IMR-90 (cell line): Measurements from ENCODE around the gene TRAPPC3L.

Experiments
- CHD1 ChIP-seq: IDR thresholded peaks from 2 replicates; pipeline ENCODE4 v1.6.1; 2012; ENCODE audit warnings: low read depth, low read length, improper control_type of control experiment
- NFE2L2 ChIP-seq: fragments of 150-350 bp; IDR thresholded peaks from 2 replicates; pipeline ENCODE4 v1.6.1; 2016; ENCODE audit warnings: low read depth, mild to moderate bottlenecking, low read length
- POLR2A ChIP-seq: IDR thresholded peaks from 2 replicates; pipeline ENCODE4 v1.6.1; 2012; ENCODE audit warnings: mild to moderate bottlenecking, low read depth, low read length
- RAD21 ChIP-seq: IDR thresholded peaks from 2 replicates; pipeline ENCODE4 v1.6.1; 2012; ENCODE audit warnings: low read length, improper control_type of control experiment
- RFX5 ChIP-seq: IDR thresholded peaks from 2 replicates; pipeline ENCODE4 v1.8.0; 2012; ENCODE audit warnings: low read depth, mild to moderate bottlenecking, low read length, moderate library complexity
- SMC3 ChIP-seq: fragments of 150-350 bp; IDR thresholded peaks from 2 replicates; pipeline ENCODE4 v1.6.1; 2016; ENCODE audit warnings: low read depth, mild to moderate bottlenecking, antibody characterized with exemption, low read length, moderate library complexity
- TF ChIP-seq, protein P1 (sequence below): conservative IDR thresholded peaks from 2 replicates; pipeline ENCODE4 v1.5.1; 2012; ENCODE audit warnings: mild to moderate bottlenecking, low read depth, low read length, improper control_type of control experiment
- TF ChIP-seq, protein P2 (sequence below): fragments of 150-350 bp; IDR thresholded peaks from 2 replicates; pipeline ENCODE4 v1.6.1; 2017; ENCODE audit warnings: mild to moderate bottlenecking, antibody characterized with exemption, low read length, low read depth

DNA sequence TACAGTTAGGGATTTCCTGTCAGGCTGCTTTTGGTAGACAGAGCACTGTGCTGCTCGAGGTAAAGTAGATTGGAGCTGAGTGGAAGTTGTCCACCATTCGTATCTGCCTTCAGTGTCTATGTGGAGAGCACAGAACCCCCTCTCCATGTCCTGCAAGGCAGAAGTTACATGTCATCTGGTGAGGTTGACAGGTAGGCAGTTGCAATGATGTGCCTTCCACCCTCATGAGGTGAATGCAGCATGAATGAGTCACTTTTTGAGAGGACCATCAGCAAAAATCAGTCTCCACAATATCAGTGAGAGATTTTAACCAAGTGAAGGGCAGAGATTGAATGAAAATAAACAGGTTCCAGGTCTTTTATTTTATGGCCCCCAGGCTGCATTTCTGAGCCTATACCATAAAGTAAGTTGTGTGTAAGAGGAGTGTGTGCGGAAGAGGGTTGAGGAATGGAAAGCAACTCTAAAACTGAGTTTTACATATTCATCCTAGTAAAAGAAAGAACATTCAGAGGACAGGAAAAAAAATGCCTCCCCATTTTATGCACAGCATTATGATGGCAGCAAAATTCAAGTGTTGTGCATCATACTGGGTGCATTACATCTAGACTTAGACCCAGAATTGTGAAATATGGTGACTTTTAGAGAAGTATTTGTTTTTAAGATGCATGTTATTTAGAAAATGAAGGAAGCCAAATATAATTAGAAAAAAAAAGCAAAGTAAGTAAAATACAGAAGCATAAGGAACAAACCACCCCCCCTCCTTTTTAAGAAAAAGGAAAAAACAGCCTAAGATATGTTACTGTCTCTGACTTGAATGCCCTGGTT lies 15.8 kb downstream of the TRAPPC3L start:
- TF ChIP-seq POLR2A (no peak), CHD1 (no peak), RAD21 (no peak), SMC3 (no peak), RFX5 (no peak), NFE2L2 (no peak)
- TF ChIP-seq, protein P1, sequence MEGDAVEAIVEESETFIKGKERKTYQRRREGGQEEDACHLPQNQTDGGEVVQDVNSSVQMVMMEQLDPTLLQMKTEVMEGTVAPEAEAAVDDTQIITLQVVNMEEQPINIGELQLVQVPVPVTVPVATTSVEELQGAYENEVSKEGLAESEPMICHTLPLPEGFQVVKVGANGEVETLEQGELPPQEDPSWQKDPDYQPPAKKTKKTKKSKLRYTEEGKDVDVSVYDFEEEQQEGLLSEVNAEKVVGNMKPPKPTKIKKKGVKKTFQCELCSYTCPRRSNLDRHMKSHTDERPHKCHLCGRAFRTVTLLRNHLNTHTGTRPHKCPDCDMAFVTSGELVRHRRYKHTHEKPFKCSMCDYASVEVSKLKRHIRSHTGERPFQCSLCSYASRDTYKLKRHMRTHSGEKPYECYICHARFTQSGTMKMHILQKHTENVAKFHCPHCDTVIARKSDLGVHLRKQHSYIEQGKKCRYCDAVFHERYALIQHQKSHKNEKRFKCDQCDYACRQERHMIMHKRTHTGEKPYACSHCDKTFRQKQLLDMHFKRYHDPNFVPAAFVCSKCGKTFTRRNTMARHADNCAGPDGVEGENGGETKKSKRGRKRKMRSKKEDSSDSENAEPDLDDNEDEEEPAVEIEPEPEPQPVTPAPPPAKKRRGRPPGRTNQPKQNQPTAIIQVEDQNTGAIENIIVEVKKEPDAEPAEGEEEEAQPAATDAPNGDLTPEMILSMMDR, result no peak
- TF ChIP-seq, protein P2, sequence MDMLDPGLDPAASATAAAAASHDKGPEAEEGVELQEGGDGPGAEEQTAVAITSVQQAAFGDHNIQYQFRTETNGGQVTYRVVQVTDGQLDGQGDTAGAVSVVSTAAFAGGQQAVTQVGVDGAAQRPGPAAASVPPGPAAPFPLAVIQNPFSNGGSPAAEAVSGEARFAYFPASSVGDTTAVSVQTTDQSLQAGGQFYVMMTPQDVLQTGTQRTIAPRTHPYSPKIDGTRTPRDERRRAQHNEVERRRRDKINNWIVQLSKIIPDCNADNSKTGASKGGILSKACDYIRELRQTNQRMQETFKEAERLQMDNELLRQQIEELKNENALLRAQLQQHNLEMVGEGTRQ, result no peak
